Raji (cell line): ENCODE results near the gene BCAM.

Experiments used
- POLR2A ChIP-seq: IDR thresholded peaks from 2 replicates; pipeline ENCODE4 v1.6.1; 2011; ENCODE audit warnings: low read depth, low read length, control low read depth; ENCODE audit not compliant: insufficient read depth

Gene BCAM

GRCh38 chr19:44820648-44821609, 12.0 kb downstream of the BCAM start:
- TF ChIP-seq POLR2A: no peak

DNA sequence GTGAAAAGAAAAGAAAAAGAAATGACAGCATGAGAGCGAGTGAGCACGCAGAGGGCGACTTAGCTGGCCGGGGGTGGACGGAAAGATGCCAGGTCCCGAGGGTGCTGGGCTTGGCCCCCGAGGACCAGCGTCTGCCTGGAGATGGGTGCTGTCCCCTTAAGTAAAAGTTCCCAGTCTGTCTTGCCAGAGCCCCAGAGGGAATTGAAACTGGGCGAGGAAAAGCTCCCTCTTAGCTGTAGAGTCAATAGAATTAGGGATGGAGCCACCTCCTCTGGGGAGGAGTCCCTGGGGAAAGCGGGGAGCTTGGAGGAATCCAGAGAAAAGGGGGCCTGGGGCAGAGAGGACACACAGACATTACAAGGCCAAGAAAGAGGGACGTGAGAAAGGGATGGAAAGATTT, 13.3 kb downstream of the BCAM start:
- TF ChIP-seq POLR2A: no peak

- no peak for TF ChIP-seq POLR2A
These were observed 13.9 kb downstream of the BCAM start for GRCh38 chr19:44822670-44823372.

- no peak for TF ChIP-seq POLR2A
These were observed 14.4 kb downstream of the BCAM start for GRCh38 chr19:44823373-44823698.

- no peak for TF ChIP-seq POLR2A
These were observed 15.9 kb downstream of the BCAM start for GRCh38 chr19:44824761-44825160.

GRCh38 chr19:44839276-44839675, 30.4 kb downstream of the BCAM start:
- TF ChIP-seq POLR2A: no peak

DNA sequence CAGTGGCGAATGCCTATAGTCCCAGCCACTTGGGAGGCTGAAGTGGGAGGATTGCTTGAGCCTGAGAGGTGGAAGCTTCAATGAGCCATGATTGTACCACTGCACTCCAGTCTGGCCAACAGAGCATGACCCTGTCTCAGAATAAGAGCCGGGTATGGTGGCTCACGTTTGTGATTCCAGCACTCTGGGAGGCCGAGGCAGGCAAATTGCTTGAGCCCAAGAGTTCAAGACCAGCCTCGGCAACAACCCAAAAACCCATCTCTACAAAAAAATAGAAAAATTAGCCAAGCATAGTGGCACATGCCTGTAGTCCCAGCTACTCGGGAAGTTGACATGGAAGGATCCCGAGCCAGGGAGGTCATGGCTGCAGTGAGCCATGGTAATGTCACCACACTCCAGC, 31.9 kb downstream of the BCAM start:
- TF ChIP-seq POLR2A: no peak

- no peak for TF ChIP-seq POLR2A
These were observed 32.3 kb downstream of the BCAM start for GRCh38 chr19:44841231-44841630.

GRCh38 chr19:44845286-44845611, 36.3 kb downstream of the BCAM start:
- TF ChIP-seq POLR2A: no peak

- TF ChIP-seq POLR2A: peak; percentile 70
These were observed 36.9 kb downstream of the BCAM start, which contains the start of gene NECTIN2 for GRCh38 chr19:44845612-44846454. TSS of gene NECTIN2 (plus strand) at chr19:44846297. CDS start at chr19:44846526, 229 bp downstream.

GRCh38 chr19:44846455-44847143, 37.7 kb downstream of the BCAM start:
- TF ChIP-seq POLR2A: no peak

- TF ChIP-seq POLR2A: no peak
These were observed 38.5 kb downstream of the BCAM start for GRCh38 chr19:44847144-44848035.

- TF ChIP-seq POLR2A: no peak
These were observed 39.3 kb downstream of the BCAM start for GRCh38 chr19:44848036-44848811.
